NCI-H774 (cell line): ENCODE data around the gene UBE2D3.

ENCODE experiments used
- DNase-seq: peaks from one replicate; lab custom pipeline; 2025; lab: John Stamatoyannopoulos, UW

Gene UBE2D3

DNA sequence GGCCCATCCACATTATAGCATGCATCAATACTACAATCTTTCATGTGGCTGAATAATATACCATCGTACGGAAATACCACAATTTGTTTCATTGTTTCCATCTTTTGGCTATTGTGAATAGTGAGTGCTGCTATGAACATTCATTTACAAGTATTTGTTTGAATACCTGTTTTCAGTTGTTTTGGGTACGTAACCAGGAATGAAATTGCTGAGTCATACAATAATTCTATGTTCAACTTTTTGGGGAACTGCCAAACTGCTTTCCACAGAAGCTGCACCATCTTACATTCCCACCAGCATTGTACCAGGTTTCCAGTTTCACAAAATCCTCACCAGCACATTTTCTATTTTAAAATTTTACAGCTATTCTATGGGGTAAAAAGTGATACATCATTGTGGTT is 38.0 kb downstream of the UBE2D3 start:
- DNase-seq = no peak

DNA sequence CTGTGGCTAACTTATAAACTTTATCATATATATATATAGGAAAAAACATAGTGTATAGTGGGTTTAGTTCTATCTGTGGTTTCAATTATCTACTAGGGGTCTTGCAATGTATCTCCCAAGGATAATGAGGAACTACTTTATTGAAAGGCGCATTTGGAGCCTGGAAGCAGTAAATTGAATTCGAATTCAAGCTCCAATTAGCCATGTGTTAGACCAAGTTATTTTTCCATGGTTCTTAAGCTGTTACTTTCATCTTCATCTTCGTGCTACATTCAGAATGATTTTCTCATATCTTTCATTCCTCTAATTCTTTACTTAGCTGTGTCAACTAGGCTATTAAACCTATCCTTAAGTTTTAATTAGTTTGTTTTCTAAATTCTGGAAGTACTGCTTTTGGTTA is 39.4 kb downstream of the UBE2D3 start:
- DNase-seq = no peak

DNA sequence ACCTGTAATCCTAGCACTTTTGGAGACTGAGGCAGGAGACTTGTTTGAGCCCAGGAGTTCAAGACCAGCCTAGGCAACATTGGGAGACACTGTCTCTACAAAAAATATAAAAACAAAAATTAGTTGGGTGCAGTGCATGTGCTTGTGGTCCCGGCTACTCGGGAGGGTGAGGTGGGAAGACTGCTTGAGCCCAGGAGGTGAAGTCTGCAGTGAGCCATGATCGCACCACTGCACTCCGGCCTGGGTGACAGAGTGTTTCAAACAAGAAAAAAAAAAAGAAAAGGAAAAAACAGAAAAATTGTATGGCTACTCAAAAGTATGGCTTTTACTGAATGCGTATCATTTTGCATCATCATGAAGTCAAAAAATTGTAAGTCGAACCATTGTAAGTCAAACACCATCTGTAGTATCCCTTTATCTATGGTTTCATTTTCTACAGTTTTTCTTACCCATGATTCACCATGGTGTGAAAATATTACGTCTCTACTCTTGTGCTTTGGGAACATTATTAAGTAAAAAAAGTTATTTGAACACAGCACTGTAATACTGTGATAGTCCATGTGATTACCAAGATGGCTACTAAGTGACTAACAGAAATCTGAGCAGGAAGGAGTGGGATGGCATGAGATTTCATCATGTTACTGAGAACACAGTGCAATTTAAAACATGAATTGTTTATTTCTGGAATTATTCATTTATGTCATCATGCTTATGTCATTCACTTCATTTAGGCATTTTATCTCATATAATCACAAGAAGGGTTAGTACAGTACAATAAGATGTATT is 40.1 kb downstream of the UBE2D3 start:
- no peak for DNase-seq

DNA sequence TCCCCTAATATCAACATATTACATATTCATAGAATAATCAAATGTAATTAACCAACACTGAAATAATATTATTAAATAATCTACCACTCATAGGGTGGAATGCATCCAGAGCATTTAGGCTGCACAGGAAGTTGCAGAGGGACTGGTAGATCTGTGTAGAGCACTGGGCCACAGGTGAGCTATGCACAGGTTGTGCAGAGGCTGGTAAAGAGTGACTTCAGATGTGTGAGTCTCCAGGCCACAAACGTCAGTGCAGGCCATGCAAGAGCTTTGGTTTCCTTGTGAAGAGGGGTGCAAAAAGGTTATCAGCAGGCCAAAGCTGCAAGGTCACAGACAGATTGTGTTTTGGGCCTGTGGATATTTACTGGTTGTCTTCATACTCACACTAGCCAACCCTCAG is 41.1 kb downstream of the UBE2D3 start:
- no peak for DNase-seq

DNA sequence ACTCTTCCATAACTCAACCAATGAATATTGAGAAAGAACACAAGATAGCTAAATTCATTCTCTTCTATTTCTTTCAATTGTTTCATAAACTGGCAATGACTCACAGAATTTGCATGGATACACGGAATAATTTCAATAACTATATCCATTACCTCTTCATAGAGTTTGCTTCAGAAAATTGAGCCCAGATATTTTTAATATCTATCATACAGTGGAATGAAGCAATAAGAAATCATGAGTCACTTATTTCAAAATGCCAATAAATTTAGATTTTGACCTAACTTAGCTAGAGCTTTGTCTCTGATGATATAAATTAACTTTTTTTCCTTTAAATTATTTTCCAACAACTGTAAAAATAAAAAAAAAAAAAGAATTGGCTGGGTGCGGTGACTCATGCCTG is 44.3 kb downstream of the UBE2D3 start:
- DNase-seq = no peak

DNA sequence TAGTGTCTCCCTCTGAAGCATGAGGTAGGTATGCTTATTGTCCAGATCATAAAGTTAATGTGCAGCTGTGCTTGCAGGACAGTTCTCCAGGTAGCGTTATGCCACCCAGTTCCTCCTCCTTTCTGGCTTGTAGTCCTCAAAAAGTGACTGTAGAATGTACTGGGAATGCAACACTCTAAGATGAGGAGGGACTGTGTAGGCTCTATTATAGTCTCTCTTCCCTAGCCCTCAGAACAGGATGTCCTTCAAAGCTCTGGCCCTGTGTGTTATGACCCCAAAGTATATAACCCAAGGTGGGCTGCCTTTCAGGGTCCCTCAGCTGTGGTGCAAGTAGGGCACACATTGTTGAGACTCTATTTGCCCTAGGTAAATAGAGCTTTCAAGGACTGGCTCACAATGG is 45.8 kb downstream of the UBE2D3 start:
- no peak for DNase-seq

DNA sequence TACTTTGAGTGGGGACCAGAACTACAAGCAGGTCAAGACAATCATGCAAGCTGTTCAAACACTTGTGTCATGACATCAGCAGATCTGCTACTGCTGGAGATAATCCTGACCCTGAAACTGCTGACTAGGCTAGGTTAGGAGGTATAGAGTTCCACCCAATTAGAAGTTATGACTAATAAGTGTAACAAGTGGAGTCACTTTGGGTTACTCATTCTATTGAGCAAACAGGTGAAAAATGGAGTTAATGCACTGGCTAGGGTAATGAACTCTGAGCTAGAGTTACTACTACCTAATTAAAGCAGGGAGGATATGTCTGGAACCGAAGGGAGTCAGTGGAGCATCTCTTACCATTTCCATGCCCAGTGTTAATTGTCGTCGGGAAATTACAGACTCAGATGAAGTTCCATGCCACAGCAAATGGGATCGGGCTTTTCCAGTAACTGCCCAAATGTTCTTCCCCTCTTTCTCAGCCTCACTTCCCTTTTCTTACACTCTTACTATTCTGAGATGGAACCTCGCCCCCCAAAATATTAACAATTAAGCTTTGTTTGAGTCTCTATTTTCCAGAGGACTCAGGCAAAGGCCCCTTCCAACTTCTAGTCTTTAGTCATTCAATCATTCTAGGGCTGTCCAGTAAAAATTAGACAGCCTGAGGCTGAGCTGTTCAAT is 46.7 kb downstream of the UBE2D3 start:
- no peak for DNase-seq

DNA sequence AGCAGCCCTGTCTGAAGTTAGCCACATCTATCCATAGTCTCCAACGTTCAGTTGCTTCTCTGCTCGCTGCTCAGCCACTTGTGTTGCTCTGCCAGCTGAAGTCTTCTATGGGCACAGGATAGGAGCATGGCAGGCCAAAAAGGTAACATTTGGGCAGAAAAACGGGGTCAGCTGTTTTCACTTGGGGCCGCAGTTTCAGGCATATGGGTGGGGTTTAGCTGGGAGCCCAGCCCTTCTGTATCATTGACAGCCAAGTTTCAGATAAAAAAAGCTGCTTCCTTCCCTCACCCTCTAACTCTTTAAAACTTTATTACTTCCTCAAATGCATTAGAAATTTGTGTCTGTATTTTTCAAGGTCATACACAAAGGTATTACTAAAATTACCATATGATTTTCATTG is 48.1 kb downstream of the UBE2D3 start:
- no peak for DNase-seq

DNA sequence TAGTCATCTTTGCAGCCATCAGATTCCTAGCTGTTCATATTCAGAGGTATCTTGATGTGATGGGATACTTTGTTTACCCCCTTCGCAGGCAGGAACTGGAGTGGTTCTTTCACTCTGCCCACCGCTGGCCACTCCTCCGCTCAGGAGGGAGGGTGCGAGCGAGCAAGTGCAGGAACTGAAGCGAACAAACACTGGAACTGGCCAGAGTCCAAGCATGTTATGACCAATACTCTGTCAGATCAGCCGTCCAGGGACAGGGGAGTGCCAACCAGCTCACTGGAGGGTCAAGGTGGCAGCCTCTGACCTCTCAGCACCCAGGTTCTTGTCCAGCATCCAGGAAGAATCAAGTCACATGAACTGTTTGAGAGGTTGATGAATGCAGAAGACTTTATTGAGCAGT is 48.6 kb downstream of the UBE2D3 start:
- DNase-seq = no peak

DNA sequence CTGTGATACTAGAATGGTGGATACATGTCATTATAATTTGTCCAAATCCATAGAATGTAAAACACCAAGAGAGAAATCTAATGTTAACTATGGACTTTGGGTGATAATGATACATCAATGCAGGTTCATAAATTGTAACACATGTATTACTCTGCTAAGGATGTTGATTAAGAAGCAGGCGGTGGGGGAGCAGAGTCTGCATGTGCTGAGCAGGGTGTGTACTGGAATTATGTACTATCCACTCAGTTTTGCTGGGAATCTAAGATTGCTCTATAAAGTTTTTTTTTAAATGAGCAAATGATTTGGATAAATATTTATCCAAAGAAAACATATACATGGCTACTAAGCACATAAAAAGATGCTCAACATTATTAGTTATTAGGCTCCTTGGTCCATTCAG is 51.5 kb downstream of the UBE2D3 start:
- no peak for DNase-seq

DNA sequence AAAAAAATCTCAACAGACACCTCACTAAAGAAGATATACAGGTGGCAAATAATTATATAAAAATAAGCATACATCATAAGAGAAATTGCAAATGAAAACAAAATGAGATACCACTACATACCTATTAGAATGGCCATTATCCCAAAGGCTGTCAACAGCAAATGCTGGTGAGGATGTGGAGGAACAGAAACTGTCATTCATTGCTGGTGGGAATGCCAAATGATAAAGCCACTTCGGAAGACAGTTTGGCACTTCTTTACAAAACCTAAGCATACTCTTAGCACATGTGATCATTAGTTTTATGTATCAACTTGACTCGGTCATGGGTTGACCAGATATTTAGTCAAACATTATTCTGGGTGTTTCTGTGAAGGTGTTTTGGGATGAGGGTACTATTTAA is 53.1 kb downstream of the UBE2D3 start:
- DNase-seq = no peak

DNA sequence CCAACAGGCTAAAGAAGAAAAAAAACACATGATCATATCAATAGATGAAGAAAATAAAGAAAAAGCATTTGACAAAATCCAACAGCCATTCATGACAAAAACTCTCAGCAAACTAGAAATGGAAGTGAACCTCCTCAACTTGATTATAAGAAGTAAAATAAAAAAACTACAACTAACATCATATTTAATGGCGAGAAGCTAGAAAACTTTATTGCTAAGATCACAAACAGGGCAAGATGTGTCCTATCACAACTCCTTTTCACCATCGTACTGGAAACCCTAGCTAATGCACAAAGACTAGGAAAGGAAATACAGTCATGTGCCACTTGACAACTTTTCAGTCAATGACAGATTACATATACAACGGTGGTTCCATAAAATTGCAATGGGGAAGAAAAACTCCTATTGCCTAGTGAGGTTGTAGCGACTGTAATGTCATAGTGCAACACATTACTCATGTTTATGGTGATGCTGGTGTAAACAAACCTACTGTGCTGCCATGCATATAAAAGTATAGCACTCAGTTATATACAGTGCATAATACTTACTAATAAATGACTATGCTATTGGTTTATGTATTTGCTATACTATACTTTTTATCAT is 54.5 kb downstream of the UBE2D3 start:
- no peak for DNase-seq

DNA sequence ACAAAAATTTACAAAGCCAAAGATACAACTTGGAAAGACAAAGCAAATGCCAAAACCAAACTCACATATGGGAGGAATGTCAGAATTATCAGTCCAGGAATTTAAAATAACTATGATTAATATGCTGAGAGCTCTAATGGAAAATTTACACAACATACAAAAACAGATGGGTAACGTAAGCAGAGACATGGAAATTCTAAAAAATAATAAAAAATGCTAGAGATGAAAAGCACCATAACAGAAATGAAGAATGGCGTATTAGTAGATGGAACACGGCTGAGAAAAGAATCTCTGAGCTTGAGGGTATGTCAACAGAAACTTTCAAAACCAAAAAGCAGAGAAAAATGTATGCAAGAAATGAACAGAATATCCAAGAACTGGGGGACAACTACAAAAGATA is 62.5 kb downstream of the UBE2D3 start:
- DNase-seq = no peak

DNA sequence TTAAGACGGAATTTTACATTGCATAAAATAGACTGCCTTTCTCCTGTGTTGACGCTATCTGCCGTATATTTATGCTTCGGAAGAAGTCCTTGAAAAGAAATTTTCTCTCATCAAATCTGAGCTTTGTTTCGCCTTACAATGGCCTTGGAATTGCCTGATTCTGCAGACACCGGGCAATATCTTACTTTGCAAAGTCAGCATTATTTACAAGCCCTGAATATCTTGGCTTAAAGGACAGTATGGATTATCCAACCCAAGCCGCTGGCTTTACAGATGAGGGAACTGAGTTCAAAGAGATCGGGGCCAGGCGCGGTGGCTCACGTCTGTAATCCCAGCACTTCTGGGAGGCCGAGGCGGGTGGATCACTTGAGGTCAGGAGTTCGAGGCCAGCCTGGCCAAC is 65.4 kb downstream of the UBE2D3 start:
- no peak for DNase-seq

DNA sequence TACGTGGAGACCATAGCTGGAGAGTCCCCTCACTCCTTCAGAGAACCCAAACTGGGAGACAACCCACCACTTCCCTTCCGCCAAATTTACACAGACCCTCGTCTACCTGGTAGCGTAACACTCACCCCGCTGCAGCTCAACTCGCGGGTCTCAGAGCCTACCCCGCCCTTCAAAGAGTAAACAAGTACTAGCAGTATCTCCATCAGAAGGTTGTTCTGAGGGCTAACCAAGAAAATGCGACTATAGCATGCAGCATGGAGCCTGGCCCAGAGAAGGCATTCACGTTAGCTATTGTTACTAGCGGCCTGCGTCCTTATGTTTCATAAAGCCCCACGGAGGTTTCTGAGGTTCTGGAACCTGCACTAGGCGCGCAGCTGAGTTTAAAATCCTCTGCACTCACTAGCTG is 66.1 kb downstream of the UBE2D3 start:
- no peak for DNase-seq

DNA sequence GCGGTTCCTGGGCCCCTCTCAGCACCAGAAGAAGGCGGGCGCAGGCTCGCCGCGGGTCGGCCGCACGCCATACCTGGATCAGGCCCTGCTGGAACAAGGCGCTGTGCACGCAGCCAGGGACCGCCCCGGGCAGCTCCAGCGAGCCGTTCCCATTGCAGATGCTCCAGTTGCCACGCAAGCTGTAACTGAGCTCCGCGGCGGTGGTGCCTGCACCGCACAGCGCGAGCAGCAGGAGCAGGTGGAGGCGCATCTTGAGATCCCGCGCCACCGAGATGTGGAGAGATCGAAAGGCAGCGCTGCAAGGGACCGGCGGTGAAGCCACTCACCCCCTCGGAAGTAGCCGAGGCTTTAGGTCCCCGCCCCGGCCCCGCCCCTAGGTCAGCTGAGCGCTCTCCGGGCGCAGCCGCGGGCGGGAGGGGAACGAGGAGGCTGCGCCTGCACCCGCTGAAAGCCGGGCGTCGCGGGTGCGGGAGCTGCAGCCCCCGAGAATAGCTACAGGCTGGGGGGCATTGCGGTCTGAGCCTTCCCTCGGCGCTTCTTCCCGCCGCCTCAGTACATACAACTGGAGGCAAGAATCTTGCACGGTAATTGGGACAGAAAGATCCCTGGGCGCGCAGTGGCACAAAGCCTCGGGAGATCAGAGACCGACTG is 66.6 kb downstream of the UBE2D3 start, which contains the start of gene MANBA:
Gene MANBA (minus strand): TSS at position 324 of the 651 bp plus-strand sequence. CDS start 74 bp downstream, at position 250.
- DNase-seq = peak; percentile 55

DNA sequence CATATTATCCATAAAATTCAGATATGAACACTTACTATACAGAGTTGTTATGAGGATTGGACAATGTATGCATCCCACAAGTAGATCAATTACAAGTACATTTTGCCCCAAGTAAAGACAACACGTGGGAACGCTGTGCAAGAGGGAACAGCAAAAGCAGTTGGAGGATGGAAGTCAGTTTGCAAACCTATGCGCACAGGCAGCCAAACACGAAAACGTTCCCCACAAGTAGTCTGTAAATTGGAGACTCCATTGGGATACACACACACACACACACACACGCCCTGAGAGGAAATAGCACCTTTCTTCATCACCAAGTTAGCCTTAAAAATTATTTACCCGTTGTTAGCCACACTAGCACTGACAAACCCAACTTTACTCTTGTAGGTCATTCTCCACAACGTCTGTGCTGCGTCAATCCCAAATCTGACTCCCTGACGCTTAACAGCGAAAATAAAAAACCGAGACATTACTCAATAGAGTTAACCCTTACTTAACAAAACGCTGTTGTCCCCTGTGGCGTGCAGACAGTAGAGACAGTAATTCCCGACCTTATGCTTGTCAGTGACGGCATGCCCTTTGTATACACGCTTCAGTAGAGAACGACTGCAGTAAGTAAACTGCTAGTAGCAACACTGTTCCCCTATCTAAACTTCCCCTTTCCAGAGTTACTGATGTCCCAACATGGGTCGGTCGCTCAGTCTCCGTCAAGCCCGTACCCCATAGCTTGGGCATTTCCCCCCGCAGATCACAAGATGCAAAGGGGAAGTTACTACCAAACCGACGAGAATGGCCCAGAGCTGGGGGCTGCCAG is 67.3 kb downstream of the UBE2D3 start:
- no peak for DNase-seq

DNA sequence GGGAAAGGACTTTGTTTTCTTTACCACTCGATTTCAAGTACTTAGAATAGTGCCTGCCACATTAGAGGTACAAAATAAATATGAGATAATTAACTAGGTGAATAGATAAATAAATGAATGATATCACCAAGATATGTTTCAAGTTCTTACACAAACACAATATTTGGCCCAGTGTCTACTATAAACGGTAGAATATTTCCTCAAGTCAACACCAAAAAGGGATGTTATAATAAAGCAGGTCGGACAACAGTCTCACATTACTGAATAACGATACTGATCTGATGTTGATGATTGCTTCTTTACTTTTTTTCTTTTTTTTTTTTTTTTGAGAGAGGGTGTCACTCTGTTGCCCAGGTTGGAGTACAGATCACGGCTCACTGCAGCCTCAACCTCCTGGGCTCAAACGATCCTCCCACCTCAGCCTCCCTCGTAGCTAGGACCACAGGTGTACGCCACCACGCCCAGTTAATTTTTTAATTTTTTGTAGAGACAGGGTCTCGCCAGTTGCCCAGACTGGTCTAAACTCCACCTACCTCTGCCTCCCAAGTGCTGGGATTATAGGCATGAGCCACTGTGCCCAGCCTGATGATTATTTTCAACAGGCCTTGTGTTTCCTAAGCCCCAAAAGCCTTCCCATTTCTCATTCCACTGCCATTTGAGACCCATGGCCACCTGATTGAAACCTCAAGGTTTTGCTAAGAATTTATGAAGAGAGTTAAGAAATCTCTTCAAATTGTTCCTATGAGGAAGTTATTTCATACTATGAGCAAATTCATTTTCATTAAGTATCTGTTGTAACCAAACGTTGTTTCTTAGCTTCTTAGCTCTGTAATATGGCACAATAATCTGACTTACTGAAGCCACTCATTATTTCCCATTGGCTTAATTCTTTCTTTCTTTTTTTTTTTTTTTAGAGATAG is 68.8 kb downstream of the UBE2D3 start:
- DNase-seq = no peak

DNA sequence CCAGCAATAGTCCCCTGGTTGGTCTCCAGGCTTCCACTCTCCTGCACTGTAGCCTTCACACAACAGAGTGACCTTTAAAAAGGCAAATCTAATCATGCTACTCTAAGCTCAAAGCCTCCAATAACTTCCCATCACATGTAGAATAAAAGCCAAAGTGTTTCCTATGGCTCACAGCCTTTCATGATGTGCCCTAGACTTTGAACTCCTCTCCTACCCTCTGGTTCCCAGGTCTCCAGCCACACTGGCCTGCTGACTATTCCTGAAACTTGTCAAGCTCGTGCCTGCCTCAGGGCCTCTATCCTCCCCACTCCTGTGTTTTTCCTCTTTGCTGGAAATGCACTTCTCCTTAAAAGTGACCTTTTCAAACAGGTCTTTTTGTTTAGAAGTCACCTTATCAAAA is 69.7 kb downstream of the UBE2D3 start:
- DNase-seq = no peak

DNA sequence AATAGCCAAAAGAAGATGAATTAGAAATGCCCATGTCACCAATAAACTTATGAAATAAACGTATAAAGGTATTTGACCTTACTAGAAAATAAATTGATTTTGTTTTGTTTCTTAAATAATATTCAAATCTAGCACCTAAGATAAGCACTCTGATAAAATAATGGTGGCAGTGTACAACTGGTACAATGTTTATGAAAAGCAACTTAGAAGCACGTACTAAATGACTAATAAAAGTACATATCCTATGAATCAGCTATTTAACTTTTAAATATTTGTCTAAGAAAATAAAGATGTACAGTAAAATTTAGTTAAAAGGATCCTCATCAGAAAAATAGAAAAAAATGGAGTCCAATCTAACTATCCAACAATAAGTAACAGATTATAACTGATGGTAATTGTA is 73.3 kb downstream of the UBE2D3 start:
- DNase-seq = no peak

DNA sequence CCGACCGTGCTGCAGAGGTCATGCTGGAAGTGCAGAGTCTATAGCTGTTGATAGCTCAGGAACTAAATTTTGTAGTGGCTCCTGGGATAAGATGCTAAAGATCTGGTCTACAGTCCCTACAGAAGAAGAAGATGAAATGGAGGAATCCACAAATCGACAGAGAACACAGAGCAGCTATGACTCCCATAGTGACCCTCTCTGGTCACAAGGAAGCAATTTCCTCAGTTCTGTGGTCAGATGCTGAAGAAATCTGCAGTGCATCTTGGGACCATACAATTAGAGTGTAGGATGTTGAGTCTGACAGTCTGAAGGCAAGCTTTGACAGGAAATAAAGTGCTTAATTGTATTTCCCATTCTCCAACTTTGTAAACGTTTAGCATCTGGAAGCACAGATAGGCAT is 75.4 kb downstream of the UBE2D3 start:
- no peak for DNase-seq
